ENCODE results near the gene GRIA1. TPM values are rescaled to one million over a fixed set of nuclear protein-coding genes. Genes with fewer than 3 reads are reported as not detected.

Gene GRIA1
- polyA plus RNA-seq, 4 donors: 0.03 to 0.04 TPM; not detected in 2

DNA sequence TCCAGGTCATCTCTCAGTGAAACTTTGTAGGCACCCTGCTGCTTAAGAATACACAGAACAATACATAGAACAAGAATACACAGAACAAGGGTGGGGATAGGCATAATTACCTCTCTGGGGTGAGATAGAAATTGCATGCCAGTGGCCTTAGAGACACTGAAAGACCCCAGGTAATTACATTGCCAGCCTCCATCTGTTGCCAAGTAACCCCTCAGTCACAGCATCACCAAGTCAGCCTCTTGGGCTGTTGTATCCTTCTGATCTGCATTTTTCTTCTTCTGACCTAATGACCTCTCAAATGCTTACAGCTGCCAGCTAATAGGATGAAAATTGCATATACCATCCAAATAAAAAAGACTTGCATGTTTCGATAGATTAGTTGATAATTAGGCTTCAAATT is 167.7 kb downstream of the GRIA1 start:
- H3K4me3 ChIP-seq (ENCODE audit: low read depth in 1 of 3, low read length in 3 of 3): no peak overlapping the region
- no peaks in the 10 kb centered on the region for H3K9me3 ChIP-seq (ENCODE audit: control insufficient read depth in 2 of 2, insufficient read depth in 1 of 2, low read depth in 1 of 2, low read length in 1 of 2)
- WGBS, 3 donors: 83 to 87% (median 84%) methylated on average over 1 of the region's 1 CpG
- H3K4me1 ChIP-seq (ENCODE audit: control insufficient read depth in 3 of 3, insufficient read depth in 2 of 3, low read depth in 1 of 3, low read length in 2 of 3): no peaks in the 10 kb centered on the region
- H3K27me3 ChIP-seq (ENCODE audit: control insufficient read depth in 3 of 3, insufficient read depth in 3 of 3, low read length in 3 of 3): no peaks in the 10 kb centered on the region
- no peaks in the 10 kb centered on the region for H3K36me3 ChIP-seq (ENCODE audit: control insufficient read depth in 3 of 3, insufficient read depth in 2 of 3, low read depth in 1 of 3, low read length in 3 of 3)
- no peak for FAIRE-seq
- no peak for DNase-seq
- H3K27ac ChIP-seq (ENCODE audit: low read depth in 1 of 3, low read length in 2 of 3): no peak overlapping the region

- Histone ChIP-seq H3K4me3 (ENCODE audit: low read depth in 1 of 3, low read length in 3 of 3) (no peak overlapping the region), H3K27me3 (ENCODE audit: control insufficient read depth in 3 of 3, insufficient read depth in 3 of 3, low read length in 3 of 3) (no peaks in the 10 kb centered on the region), H3K36me3 (ENCODE audit: control insufficient read depth in 3 of 3, insufficient read depth in 2 of 3, low read depth in 1 of 3, low read length in 3 of 3) (no peaks in the 10 kb centered on the region), H3K9me3 (ENCODE audit: control insufficient read depth in 2 of 2, insufficient read depth in 1 of 2, low read depth in 1 of 2, low read length in 1 of 2) (no peaks in the 10 kb centered on the region), H3K4me1 (ENCODE audit: control insufficient read depth in 3 of 3, insufficient read depth in 2 of 3, low read depth in 1 of 3, low read length in 2 of 3) (no peaks in the 10 kb centered on the region), H3K27ac (ENCODE audit: low read depth in 1 of 3, low read length in 2 of 3) (no peak overlapping the region)
- FAIRE-seq: no peak
- 52 to 57% (median 57%) methylated on average over 5 of the region's 5 CpGs for WGBS, 3 donors
- no peak for DNase-seq
These were observed 168.1 kb downstream of the GRIA1 start for GRCh38 chr5:153658606-153659005.

GRCh38 chr5:153659039-153659736 is 168.7 kb downstream of the GRIA1 start:
- no peak overlapping the region for H3K27ac ChIP-seq (ENCODE audit: low read depth in 1 of 3, low read length in 2 of 3)
- no peaks in the 10 kb centered on the region for H3K36me3 ChIP-seq (ENCODE audit: control insufficient read depth in 3 of 3, insufficient read depth in 2 of 3, low read depth in 1 of 3, low read length in 3 of 3)
- no peaks in the 10 kb centered on the region for H3K4me1 ChIP-seq (ENCODE audit: control insufficient read depth in 3 of 3, insufficient read depth in 2 of 3, low read depth in 1 of 3, low read length in 2 of 3)
- H3K9me3 ChIP-seq (ENCODE audit: control insufficient read depth in 2 of 2, insufficient read depth in 1 of 2, low read depth in 1 of 2, low read length in 1 of 2): no peaks in the 10 kb centered on the region
- no peak for DNase-seq
- WGBS, 3 donors: 69 to 87% (median 72%) methylated on average over 2 of the region's 2 CpGs
- H3K27me3 ChIP-seq (ENCODE audit: control insufficient read depth in 3 of 3, insufficient read depth in 3 of 3, low read length in 3 of 3): no peaks in the 10 kb centered on the region
- H3K4me3 ChIP-seq (ENCODE audit: low read depth in 1 of 3, low read length in 3 of 3): no peak overlapping the region
- no peak for FAIRE-seq

- Histone ChIP-seq H3K36me3 (ENCODE audit: control insufficient read depth in 3 of 3, insufficient read depth in 2 of 3, low read depth in 1 of 3, low read length in 3 of 3) (no peaks in the 10 kb centered on the region), H3K9me3 (ENCODE audit: control insufficient read depth in 2 of 2, insufficient read depth in 1 of 2, low read depth in 1 of 2, low read length in 1 of 2) (no peaks in the 10 kb centered on the region), H3K27ac (ENCODE audit: low read depth in 1 of 3, low read length in 2 of 3) (no peak overlapping the region), H3K27me3 (ENCODE audit: control insufficient read depth in 3 of 3, insufficient read depth in 3 of 3, low read length in 3 of 3) (no peaks in the 10 kb centered on the region), H3K4me3 (ENCODE audit: low read depth in 1 of 3, low read length in 3 of 3) (no peak overlapping the region), H3K4me1 (ENCODE audit: control insufficient read depth in 3 of 3, insufficient read depth in 2 of 3, low read depth in 1 of 3, low read length in 2 of 3) (no peaks in the 10 kb centered on the region)
- no peak for FAIRE-seq
- no peak for DNase-seq
- WGBS, 3 donors: 57 to 77% (median 61%) methylated on average over 2 of the region's 2 CpGs
These were observed 170.4 kb downstream of the GRIA1 start for GRCh38 chr5:153660919-153661318.

GRCh38 chr5:153661897-153662296 is 171.4 kb downstream of the GRIA1 start:
- no peak for DNase-seq
- Histone ChIP-seq H3K27me3 (ENCODE audit: control insufficient read depth in 3 of 3, insufficient read depth in 3 of 3, low read length in 3 of 3) (no peaks in the 10 kb centered on the region), H3K27ac (ENCODE audit: low read depth in 1 of 3, low read length in 2 of 3) (no peak overlapping the region), H3K36me3 (ENCODE audit: control insufficient read depth in 3 of 3, insufficient read depth in 2 of 3, low read depth in 1 of 3, low read length in 3 of 3) (no peaks in the 10 kb centered on the region), H3K4me3 (ENCODE audit: low read depth in 1 of 3, low read length in 3 of 3) (no peak overlapping the region), H3K4me1 (ENCODE audit: control insufficient read depth in 3 of 3, insufficient read depth in 2 of 3, low read depth in 1 of 3, low read length in 2 of 3) (no peaks in the 10 kb centered on the region), H3K9me3 (ENCODE audit: control insufficient read depth in 2 of 2, insufficient read depth in 1 of 2, low read depth in 1 of 2, low read length in 1 of 2) (no peaks in the 10 kb centered on the region)
- WGBS, 3 donors: 46 to 67% (median 54%) methylated on average over 2 of the region's 2 CpGs
- FAIRE-seq: no peak

DNA sequence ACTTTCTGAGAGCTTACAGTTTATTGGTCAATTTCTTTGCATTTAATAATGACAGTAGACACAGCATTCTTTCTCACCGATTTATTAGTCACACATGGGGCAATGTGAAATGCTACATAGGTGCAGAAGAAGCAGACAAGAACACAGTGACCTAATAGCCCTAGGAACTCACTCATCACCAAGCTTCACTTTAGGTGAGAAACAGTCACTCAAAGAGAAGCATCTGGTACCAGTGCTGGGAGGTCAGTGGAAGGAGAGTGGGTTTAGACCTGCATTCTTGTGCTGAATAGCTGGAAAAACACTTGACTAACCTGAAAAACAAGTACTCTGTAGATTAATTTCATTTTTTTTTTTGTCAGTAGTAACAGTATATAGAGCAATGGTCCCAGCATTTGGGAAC is 179.6 kb downstream of the GRIA1 start:
- Histone ChIP-seq H3K27me3 (ENCODE audit: control insufficient read depth in 3 of 3, insufficient read depth in 3 of 3, low read length in 3 of 3) (no peaks in the 10 kb centered on the region), H3K4me1 (ENCODE audit: control insufficient read depth in 3 of 3, insufficient read depth in 2 of 3, low read depth in 1 of 3, low read length in 2 of 3) (no peaks in the 10 kb centered on the region), H3K4me3 (ENCODE audit: low read depth in 1 of 3, low read length in 3 of 3) (no peak overlapping the region), H3K36me3 (ENCODE audit: control insufficient read depth in 3 of 3, insufficient read depth in 2 of 3, low read depth in 1 of 3, low read length in 3 of 3) (no peaks in the 10 kb centered on the region), H3K9me3 (ENCODE audit: control insufficient read depth in 2 of 2, insufficient read depth in 1 of 2, low read depth in 1 of 2, low read length in 1 of 2) (no peaks in the 10 kb centered on the region), H3K27ac (ENCODE audit: low read depth in 1 of 3, low read length in 2 of 3) (no peak overlapping the region)
- DNase-seq: no peak
- no peak for FAIRE-seq
- WGBS, 3 donors: 72 to 94% (median 74%) methylated on average over 1 of the region's 1 CpG

DNA sequence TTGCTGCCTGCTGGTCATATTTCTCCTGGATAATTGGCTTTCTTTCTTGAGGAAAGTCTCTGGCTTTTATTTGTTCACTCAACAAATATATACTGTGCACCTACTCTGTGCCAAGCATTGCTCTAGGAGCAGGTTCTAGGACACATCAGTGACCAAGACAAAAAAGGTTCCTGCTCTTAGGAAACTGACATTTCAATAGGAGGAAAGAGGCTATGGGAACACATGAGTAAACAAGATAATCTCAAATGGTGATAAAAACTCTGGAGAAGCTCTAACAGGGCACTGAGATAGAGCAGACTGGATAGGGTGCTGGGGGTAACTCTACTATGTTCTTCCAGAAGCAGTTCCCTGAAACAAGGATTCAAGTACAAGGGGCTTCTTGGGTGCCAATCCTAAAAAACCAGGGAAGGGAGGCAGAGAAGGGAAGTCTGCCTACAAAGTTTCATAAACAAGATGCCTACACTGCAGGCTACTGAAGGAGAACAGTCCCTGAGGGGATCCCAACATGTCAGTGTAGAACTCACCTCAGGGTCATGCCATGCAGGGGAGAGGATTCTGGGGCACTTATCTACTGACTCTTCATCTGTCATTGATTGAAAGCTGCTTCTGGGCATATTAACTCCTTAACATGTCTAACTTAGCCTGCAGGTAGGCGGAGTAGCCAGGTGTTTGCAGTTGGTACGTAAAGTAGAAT is 181.3 kb downstream of the GRIA1 start:
- DNase-seq: no peak
- no peaks in the 10 kb centered on the region for H3K9me3 ChIP-seq (ENCODE audit: control insufficient read depth in 2 of 2, insufficient read depth in 1 of 2, low read depth in 1 of 2, low read length in 1 of 2)
- H3K27ac ChIP-seq (ENCODE audit: low read depth in 1 of 3, low read length in 2 of 3): no peak overlapping the region
- WGBS, 3 donors: 81 to 86% (median 85%) methylated on average over 2 of the region's 2 CpGs
- no peaks in the 10 kb centered on the region for H3K27me3 ChIP-seq (ENCODE audit: control insufficient read depth in 3 of 3, insufficient read depth in 3 of 3, low read length in 3 of 3)
- H3K4me3 ChIP-seq (ENCODE audit: low read depth in 1 of 3, low read length in 3 of 3): no peak overlapping the region
- no peaks in the 10 kb centered on the region for H3K4me1 ChIP-seq (ENCODE audit: control insufficient read depth in 3 of 3, insufficient read depth in 2 of 3, low read depth in 1 of 3, low read length in 2 of 3)
- FAIRE-seq: no peak
- no peaks in the 10 kb centered on the region for H3K36me3 ChIP-seq (ENCODE audit: control insufficient read depth in 3 of 3, insufficient read depth in 2 of 3, low read depth in 1 of 3, low read length in 3 of 3)

DNA sequence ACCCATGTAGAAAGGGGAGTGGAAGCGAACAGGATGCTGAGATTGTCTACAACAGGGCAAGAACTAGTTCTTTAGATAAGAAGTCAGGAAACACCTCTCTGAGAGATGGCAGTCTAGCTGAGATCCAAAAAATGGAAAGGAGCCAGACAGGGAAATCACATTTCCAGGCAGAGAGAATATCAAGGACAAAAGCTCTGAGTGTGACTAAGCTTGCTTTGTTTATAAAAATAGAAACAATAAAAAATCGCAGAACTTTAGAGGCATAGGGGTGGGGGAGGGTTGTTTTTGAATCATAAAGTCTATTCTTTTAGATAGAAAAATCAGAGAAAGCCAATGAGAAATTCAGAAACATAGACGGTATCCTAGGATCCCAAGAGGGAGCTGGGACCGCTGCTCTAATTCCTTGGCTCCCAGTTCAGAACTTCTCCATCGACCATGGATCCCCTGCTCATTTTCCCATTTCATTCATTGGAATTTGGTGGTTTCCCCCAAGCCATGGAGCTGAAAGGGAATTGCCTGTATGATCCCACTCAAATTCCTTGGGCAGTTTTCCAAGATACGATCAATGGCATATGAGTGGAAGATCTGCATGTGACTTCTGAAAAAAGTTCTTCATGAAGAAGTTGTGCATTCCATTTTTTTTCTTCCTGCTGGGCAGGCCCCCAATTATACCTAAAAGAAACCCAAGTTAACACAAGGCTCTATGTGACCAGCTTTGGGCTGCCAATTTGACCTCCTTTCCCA is 182.0 kb downstream of the GRIA1 start:
- DNase-seq: no peak
- Histone ChIP-seq H3K4me3 (ENCODE audit: low read depth in 1 of 3, low read length in 3 of 3) (no peak overlapping the region), H3K36me3 (ENCODE audit: control insufficient read depth in 3 of 3, insufficient read depth in 2 of 3, low read depth in 1 of 3, low read length in 3 of 3) (no peaks in the 10 kb centered on the region), H3K27ac (ENCODE audit: low read depth in 1 of 3, low read length in 2 of 3) (no peak overlapping the region), H3K27me3 (ENCODE audit: control insufficient read depth in 3 of 3, insufficient read depth in 3 of 3, low read length in 3 of 3) (no peaks in the 10 kb centered on the region), H3K4me1 (ENCODE audit: control insufficient read depth in 3 of 3, insufficient read depth in 2 of 3, low read depth in 1 of 3, low read length in 2 of 3) (no peaks in the 10 kb centered on the region), H3K9me3 (ENCODE audit: control insufficient read depth in 2 of 2, insufficient read depth in 1 of 2, low read depth in 1 of 2, low read length in 1 of 2) (no peaks in the 10 kb centered on the region)
- no peak for FAIRE-seq
- whole genome bisulfite sequencing, 3 donors: 72 to 78% (median 77%) methylated on average over 6 of the region's 6 CpGs

Measured in small intestine (tissue), 7 donors.